GM18951 (cell line): ENCODE results near the gene RNF145.

Source experiments
- POLR2A ChIP-seq: IDR thresholded peaks from 4 replicates; pipeline ENCODE4 v1.6.1; 2011; ENCODE audit warnings: mild to moderate bottlenecking; ENCODE audit not compliant: insufficient read length, insufficient read depth; ENCODE audit errors: extremely low read depth
- in situ Hi-C: fragments of 300-500 bp; cut with MboI; formaldehyde crosslinking; loops from one replicate; pipeline ENCODE4 v1.12.0; 2022; ENCODE audit warnings: low sequenced_read_pairs, mixed read lengths, inconsistent platforms; ENCODE audit not compliant: unreplicated experiment

Gene RNF145

DNA sequence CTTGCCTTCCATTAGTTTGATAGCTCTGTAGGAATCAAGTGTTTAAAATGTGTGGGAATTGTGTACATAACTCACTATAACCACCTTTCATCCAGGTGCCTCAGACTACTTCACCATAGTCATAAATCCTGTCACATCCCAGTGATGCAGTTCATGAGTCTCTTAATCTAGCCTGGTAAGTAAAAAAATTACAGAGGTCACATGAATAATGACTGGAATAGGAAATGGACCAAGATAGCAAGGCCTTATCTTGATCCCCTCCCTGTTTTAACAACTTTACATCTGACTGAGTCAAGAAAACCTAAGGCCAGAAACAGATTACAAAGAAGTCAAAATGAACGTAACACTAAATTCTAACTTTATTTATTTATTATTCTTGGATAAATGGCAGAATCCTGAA is 1.5 kb upstream of the RNF145 start:
- in situ Hi-C loops: no loop called here
- no peak for TF ChIP-seq POLR2A

DNA sequence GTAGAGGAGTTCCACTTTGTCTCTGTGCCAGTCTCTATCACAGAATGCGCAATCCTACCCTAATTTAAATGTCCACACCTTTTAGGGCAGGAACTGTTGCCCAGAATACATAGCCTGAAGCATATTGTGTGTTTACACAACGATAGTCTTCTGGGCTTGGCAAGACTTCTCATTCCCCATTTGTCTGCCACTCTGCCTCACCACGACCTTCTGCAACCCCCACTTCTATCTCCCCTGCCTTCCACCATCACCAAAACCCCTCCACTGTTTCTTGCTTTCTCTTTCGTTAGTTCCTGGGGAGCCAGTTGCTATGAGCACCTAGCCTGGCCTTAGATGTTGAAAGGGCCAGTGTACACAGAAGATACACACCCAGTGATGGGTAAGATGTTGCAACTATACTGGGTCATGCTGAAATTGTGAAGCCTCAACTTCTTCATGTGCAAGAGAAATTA is 883 bp upstream of the RNF145 start:
- TF ChIP-seq POLR2A: no peak
- in situ Hi-C loops: no loop called here

DNA sequence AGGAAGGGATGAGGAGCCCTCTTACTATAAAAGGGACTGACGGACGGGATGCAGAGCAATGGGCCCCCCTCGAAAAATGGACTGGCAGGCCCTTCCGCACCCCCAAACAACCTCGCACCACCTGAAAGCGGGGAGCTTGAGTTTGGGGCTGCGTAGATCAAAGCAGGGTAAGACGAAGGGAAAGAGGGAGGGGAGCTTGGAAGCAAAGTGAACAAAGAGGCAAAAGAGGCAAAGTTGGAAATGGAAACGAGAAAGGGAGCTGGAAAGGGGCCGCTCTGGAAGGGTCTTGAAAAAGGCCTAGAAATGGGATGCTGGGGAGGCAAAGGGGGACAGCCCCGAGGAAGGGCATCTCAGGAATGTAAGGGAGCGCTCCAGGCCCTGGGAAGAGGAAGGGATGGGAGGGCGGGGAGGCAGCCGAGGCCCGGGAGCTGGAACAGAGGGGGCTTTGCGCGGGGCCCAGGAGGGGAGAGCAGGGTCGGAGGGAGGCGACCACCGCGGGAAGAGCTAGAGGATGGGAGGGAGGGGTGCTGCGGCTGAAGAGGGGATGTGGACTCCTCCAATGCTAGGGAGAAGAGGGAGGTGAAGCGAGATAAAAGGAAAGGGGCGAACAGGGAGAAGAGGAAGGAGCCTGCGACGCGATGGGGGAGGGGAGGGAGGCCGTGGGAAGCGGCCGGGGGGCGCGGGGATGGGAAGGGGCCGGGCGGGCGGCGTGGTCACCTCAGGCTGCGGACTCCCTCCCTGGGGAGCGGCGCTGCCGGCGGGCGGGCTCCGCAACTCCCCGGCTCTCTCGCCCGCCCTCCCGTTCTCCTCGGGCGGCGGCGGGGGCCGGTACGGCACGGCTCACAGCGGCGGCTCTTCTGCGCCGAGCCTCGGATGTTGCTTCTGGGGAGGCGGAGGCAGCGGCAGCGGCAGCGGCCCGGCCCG is 577 bp downstream of the RNF145 start:
- in situ Hi-C loops: no loop called here
- no peak for TF ChIP-seq POLR2A

DNA sequence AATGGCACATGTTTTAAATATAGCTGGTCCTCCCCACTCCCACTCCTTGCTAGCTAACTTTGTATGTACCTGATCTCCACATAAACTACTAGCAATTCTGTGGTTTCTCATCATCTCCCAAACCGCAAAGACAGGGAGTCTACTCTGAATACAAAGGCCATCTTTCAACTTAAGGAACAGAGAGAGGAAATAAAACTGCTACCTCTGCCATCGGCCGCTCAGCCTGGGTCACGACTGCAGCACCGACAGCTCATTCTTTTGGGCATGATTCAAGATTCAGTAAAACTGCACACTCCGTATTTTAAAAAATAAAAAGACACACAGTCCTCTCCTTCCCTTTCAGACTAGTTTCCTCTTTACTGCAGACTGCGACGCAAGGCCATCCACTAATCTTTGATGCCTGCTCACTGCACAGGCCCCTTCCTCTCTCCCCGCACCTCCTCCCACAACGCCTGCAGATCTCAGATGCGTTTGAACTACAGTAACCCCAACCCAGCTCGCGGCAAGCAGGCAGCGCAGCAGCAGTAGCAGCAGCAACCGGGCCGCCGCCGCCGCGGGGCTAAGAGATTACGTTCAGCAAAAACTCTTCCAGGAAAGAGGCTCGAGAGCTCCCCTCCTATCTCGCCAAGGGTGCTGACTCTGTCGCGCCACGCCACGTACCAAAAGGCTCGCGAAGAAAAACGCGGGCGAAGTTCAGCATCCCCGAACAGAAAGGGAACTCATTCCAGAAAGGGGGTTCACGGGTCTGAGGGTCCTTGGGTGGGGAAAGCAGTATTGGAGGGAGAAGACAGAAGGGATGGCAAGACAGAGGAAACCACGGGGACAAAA is 1.5 kb downstream of the RNF145 start:
- in situ Hi-C loops: no loop called here
- TF ChIP-seq POLR2A: peak; percentile 44

DNA sequence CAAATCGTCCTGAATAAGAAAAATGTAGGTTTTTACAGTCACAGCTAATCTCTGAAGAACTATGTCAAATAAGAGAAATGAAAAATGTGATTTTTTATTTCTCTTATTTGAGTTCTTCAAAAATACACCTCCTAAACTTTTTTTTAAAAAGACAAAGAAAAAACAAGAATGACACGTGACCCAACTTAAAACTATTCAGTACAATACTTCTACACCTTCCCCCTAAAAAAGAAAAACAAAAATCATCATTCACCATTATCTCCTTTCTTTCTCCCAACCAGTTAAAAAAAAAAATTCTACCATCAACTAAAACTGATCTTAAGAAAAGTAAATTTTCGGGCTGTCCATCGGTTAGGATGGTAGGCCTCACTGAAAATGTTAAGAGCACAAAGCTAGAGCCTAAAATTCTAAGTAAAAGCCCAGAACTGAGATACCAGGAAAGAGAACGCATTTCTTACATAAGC is 2.1 kb downstream of the RNF145 start:
- TF ChIP-seq POLR2A: no peak
- in situ Hi-C loops: no loop called here

GRCh38 chr5:159206818-159207217 is 2.5 kb downstream of the RNF145 start:
- in situ Hi-C loops: no loop called here
- TF ChIP-seq POLR2A: no peak

GRCh38 chr5:159206368-159206767 is 3.0 kb downstream of the RNF145 start:
- no peak for TF ChIP-seq POLR2A
- in situ Hi-C loops: no loop called here

- in situ Hi-C loops: no loop called here
- no peak for TF ChIP-seq POLR2A
Measured at GRCh38 chr5:159203351-159203750, 6.0 kb downstream of the RNF145 start.

GRCh38 chr5:159202151-159202550 is 7.2 kb downstream of the RNF145 start:
- in situ Hi-C loops: no loop called here
- no peak for TF ChIP-seq POLR2A

DNA sequence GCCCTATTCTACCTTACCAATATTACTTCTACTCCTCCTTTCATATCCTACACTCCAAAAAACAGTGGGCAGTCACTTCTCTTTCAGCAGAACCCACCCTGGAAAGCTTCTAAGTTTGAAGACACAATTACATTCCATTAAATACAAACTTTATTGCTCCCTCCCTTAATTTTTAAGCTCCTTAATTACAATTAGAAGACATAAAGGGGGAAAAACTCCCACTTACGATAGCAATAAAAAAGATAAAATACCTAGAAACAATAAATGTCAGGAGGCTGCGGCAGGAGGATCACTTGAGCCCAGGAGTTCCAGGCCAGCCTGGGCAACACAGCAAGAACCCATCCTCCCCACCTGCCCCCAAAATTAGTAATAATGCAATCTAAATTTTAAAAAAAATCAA is 9.6 kb downstream of the RNF145 start:
- in situ Hi-C loops: no loop called here
- TF ChIP-seq POLR2A: no peak

- in situ Hi-C loops: no loop called here
- no peak for TF ChIP-seq POLR2A
Measured at GRCh38 chr5:159199225-159199624, 10.1 kb downstream of the RNF145 start.

DNA sequence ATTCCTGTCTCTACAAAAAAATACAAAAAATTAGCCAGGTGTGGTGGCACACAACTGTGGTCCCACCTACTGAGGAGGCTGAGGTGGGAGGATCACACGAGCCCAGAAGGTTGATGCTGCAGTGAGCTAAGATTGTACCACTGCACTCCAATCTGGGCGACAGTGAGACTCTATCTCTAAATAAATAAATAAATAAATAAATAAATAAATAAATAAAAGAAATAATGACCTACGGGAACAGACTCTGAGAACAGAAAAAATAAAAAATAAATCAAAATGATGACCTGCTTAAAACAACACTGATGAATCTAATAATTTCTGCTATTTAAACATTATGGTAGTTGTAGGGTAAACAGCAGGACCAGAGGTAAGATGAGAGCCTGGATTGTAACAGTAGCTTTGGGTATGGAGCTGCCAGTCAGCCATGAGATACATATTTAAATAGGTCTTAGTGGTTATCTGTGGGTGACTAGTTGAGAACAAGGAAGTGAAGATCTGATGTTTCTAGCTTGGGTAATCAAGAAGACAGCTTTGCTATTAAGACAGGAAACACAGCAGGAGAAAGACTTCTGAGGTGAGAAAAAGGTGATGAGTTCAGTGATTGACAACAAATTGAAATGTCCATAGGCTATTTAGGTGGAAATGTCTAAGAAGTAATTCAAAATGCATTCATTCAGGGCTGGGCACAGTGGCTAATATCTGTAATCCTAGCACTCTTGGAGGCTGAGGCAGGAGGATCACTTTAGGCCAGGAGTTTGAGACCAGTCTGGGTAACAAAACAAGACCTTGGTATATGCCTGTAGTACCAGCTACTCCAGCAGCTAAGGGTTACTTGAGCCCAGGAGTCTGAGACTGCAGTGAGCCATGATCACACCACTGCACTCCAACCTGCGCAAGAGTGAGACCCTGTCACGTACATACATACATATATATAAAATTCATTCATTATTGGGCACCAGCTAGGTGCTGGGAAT is 11.0 kb downstream of the RNF145 start:
- in situ Hi-C loops: no loop called here
- TF ChIP-seq POLR2A: no peak

DNA sequence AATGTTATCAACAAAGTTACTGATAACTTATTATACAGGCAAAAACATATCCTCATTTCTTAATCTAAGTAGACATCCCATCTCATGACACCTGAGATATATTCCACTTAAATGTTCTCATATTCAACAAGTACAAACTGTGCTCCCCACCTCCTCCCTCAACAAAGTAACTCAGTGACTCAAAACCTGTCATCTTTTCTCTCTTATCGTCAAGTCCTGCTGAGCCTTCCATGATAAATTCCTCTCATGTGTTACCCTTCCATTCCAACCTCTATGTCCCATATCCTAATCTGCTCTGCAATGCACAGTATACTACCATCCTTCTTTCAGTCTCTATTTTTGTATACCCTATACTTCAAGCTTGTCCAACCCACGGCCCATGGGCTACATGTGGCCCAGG is 13.6 kb downstream of the RNF145 start:
- in situ Hi-C loops: no loop called here
- TF ChIP-seq POLR2A: no peak

DNA sequence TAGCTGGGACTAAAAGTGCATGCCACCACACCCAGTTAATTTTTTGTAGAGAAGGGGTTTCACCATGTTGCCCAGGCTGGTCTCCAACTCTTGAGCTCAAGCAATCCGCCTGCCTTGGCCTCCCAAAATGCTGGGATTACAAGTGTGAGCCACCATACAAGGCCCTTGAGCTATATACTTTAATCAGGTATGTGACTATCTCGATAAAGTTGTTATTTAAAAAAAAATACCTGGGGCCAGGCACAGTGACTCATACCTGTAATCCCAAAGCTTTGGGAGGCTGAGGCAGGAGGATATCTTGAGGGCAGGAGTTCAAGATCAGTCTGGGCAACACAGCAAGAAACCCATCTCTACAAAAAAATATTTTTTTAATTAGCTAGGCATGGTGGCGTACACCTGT is 19.2 kb downstream of the RNF145 start:
- TF ChIP-seq POLR2A: no peak
- in situ Hi-C loops: no loop called here
